SU-DHL-6 (cell line): ENCODE measurements around the gene SKAP2.

Source experiments
- CTCF ChIP-seq: fragments of 200-600 bp; sonication (generic); IDR thresholded peaks from one replicate; pipeline ENCODE4 v1.5.1; 2017; ENCODE audit warnings: antibody characterized with exemption, mild to moderate bottlenecking, low read length, moderate library complexity; ENCODE audit not compliant: insufficient read depth, poor library complexity, severe bottlenecking
- EZH2phosphoT487 ChIP-seq: fragments of 200-600 bp; sonication (generic), shearing (Covaris generic); conservative IDR thresholded peaks from 2 replicates; pipeline ENCODE4 v1.6.1; 2018; ENCODE audit warnings: mild to moderate bottlenecking, antibody characterized with exemption, low read length, moderate library complexity, mixed read lengths

DNA sequence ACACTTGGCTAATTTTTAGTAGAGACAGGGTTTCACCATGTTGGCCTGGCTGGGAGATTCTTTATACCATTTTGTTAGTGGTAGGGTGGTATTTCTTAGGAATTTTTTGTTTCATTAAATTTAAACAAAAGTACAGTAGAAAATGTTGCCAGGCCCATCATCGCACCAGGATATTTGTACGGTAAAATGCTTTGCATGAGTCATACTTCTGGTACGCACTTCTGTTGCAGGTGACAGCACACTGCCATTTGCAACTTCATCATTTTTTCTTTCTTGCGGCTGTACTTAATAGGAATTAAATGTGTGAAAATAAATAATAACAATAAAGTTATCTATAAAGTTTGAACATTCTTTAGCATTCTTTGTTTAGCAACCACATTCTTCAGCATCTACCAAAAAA, 195.6 kb downstream of the SKAP2 start:
- TF ChIP-seq CTCF = no peak
- TF ChIP-seq EZH2phosphoT487 = no peak
